K562 (cell line): ENCODE data around the gene WSCD2. TPM values are rescaled to one million over a fixed set of nuclear protein-coding genes. Genes with fewer than 3 reads are reported as not detected.

ENCODE experiments used
- ATAC-seq: fragments of 200-7000 bp; cut with Tn5 transposase; 3 replicates; pipeline ENCODE4 v1.9.1; 2020; ENCODE audit warnings: moderate library complexity
- BruUV-seq: library from RNA; stranded (reverse); fragments of 400-500 nt; replicated peaks from 2 replicates; lab custom pipeline; 2021; lab: Mats Ljungman, UMichigan
- CTCF ChIA-PET: fragments of 300-600 bp; formaldehyde crosslinking; extraction: SDS; loops from one replicate; lab custom pipeline; 2021; ENCODE audit warnings: low intra/inter-chr PET ratio; lab: Yijun Ruan, JAX
- POLR2A ChIA-PET: fragments of 300-600, 350-650 bp; sonication (Branson Sonifier 250); formaldehyde crosslinking; extraction: SDS; loops from one replicate; lab custom pipeline; 2021; ENCODE audit warnings: antibody characterized with exemption, inconsistent platforms; lab: Yijun Ruan, JAX
- DNase-seq, 4 experiments: peaks; one replicate each; pipeline versions ENCODE4 v3.0.0 to v3.0.0-alpha.2; 2011 to 2018; ENCODE audit warnings: low spot score in 3 of 4, mixed read lengths in 3 of 4; ENCODE audit errors: extremely low read depth in 1 of 4
- FAIRE-seq: peaks from 2 replicates; lab custom pipeline; 2011; peaks lifted over from hg19 to GRCh38; lab: Jason Lieb, UNC
- H2AFZ ChIP-seq: 2 replicates; pipeline ENCODE4 v1.6.0; 2011; ENCODE audit warnings: low read depth, low read length, control low read depth, inconsistent platforms
- H3K27ac ChIP-seq: fragments of 200-600 bp; 3 replicates; pipeline ENCODE4 v1.8.0; 2011; ENCODE audit warnings: low read depth, mild to moderate bottlenecking, control low read depth, inconsistent platforms, low read length, moderate library complexity, mixed read lengths; ENCODE audit errors: extremely low read depth
- H3K27me3 ChIP-seq, 2 experiments: fragments of 300-600 bp in 1 of 2; 2 replicates in 1 of 2; 3 replicates in 1 of 2; pipeline versions ENCODE4 v1.6.0 to v1.8.0; 2011; ENCODE audit warnings: inconsistent platforms in 2 of 2, low read length in 2 of 2, mild to moderate bottlenecking in 1 of 2, mixed read lengths in 1 of 2, moderate library complexity in 1 of 2; ENCODE audit not compliant: control insufficient read depth in 2 of 2, insufficient read depth in 2 of 2
- H3K36me3 ChIP-seq: fragments of 300-600 bp; 3 replicates; pipeline ENCODE4 v1.8.0; 2011; ENCODE audit warnings: mild to moderate bottlenecking, low read length, inconsistent platforms; ENCODE audit not compliant: control insufficient read depth, insufficient read depth
- H3K4me1 ChIP-seq, 2 experiments: fragments of 200-600 bp in 1 of 2; replicated peaks in 1 of 2; 2 replicates in 1 of 2; 3 replicates in 1 of 2; pipeline versions ENCODE4 v1.5.1 to v1.8.0; 2011; ENCODE audit warnings: inconsistent platforms in 2 of 2, low read length in 2 of 2, mild to moderate bottlenecking in 1 of 2, mixed read lengths in 1 of 2, moderate library complexity in 1 of 2; ENCODE audit not compliant: control insufficient read depth in 2 of 2, insufficient read depth in 2 of 2
- H3K4me2 ChIP-seq: 2 replicates; pipeline ENCODE4 v1.6.1; 2011; ENCODE audit warnings: low read length, control low read depth, inconsistent platforms, mixed read lengths; ENCODE audit not compliant: insufficient read depth
- H3K4me3 ChIP-seq: fragments of 200-600 bp; sonication (generic), shearing (Covaris generic); 2 replicates; pipeline ENCODE4 v1.5.1; 2016; ENCODE audit warnings: control low read depth, inconsistent platforms
- H3K79me2 ChIP-seq: fragments of 200-600 bp; 3 replicates; pipeline ENCODE4 v1.8.0; 2011; ENCODE audit warnings: low read length, inconsistent platforms; ENCODE audit not compliant: control insufficient read depth, insufficient read depth
- H3K9ac ChIP-seq, 2 experiments: 2 replicates each; pipeline versions ENCODE4 v1.6.0 to v1.6.1; 2011; ENCODE audit warnings: low read depth in 2 of 2, low read length in 2 of 2, control low read depth in 1 of 2, inconsistent platforms in 1 of 2, mild to moderate bottlenecking in 1 of 2, mixed read lengths in 1 of 2; ENCODE audit not compliant: insufficient read depth in 1 of 2
- H3K9me1 ChIP-seq: one replicate; pipeline ENCODE4 v1.6.0; 2011; ENCODE audit warnings: inconsistent platforms, mild to moderate bottlenecking, low read length, moderate library complexity; ENCODE audit not compliant: control insufficient read depth, insufficient read depth
- H3K9me3 ChIP-seq: replicated peaks from 2 replicates; pipeline ENCODE4 v1.5.1; 2011; ENCODE audit warnings: low read depth, low read length, inconsistent platforms; ENCODE audit not compliant: control insufficient read depth, insufficient read depth
- H4K20me1 ChIP-seq: replicated peaks from 2 replicates; pipeline ENCODE4 v1.6.1; 2011; ENCODE audit warnings: low read length, inconsistent platforms, mixed read lengths; ENCODE audit not compliant: control insufficient read depth, insufficient read depth
- CREM ChIP-seq: IDR thresholded peaks from 2 replicates; pipeline ENCODE4 v1.6.1; 2014; ENCODE audit warnings: antibody characterized with exemption, low read depth
- ELF2 ChIP-seq: fragments of 250-450 bp; sonication (Bioruptor Pico); IDR thresholded peaks from 2 replicates; pipeline ENCODE4 v1.5.0; 2021; ENCODE audit warnings: mild to moderate bottlenecking
- KLF16 ChIP-seq: IDR thresholded peaks from 2 replicates; pipeline ENCODE4 v1.6.1; 2016; ENCODE audit warnings: antibody characterized with exemption
- MAX ChIP-seq: sonication (generic); formaldehyde crosslinking; IDR thresholded peaks from 2 replicates; pipeline ENCODE4 v1.9.0; 2022; ENCODE audit warnings: mild to moderate bottlenecking, missing genetic modification reagents
- SIX5 ChIP-seq, 2 experiments: IDR thresholded peaks; 2 replicates each; pipeline ENCODE4 v1.6.1; 2011; ENCODE audit warnings: low read length in 2 of 2, borderline replicate concordance in 1 of 2, low read depth in 1 of 2, mild to moderate bottlenecking in 1 of 2, moderate library complexity in 1 of 2; ENCODE audit not compliant: insufficient read depth in 1 of 2
- ZNF655 ChIP-seq: fragments of 250-450 bp; sonication (Bioruptor Pico); IDR thresholded peaks from 2 replicates; pipeline ENCODE4 v1.5.0; 2021
- WGBS: fragments of 100-300 bp; shearing (Covaris generic); methylation state at CpG from one replicate; pipeline ENCODE4 v1.1.6; 2016; ENCODE audit warnings: low coverage, mixed read lengths; ENCODE audit not compliant: insufficient coverage; ENCODE audit errors: missing lambda C conversion rate; 5-methylcytosine and 5-hydroxymethylcytosine counted together
- in situ Hi-C: fragments of 300-500 bp; cut with MboI; formaldehyde crosslinking; loops from 4 replicates; pipeline ENCODE4 v1.15.0; 2018; ENCODE audit warnings: inconsistent platforms, mixed read lengths
- intact Hi-C: fragments of 100-400 bp; cut with micrococcal nuclease; formaldehyde crosslinking; loops from 2 replicates; pipeline ENCODE4 v1.14.2; 2022
- polyA plus RNA-seq, 8 experiments: library from polyadenylated mRNA; depleted of rRNA in 4 of 8; stranded (reverse) in 5 of 8; unstranded in 3 of 8; fragments of >200 nt; fragmentation: Nextera tagmentation in 2 of 8; fragmentation: Illumina TruSeq in 1 of 8; extraction: Ambion mirVana in 2 of 8; extraction: Trizol in 1 of 8; gene quantifications; 2 replicates each; pipeline versions ENCODE4 v1.2.1 to v1.2.3, GENCODE V29; 2011 to 2014; ENCODE audit warnings: inconsistent platforms in 1 of 8, missing spikeins in 1 of 8
- total RNA-seq, 7 experiments: library from RNA; depleted of rRNA in 6 of 7; stranded (reverse); fragments of >200 nt in 6 of 7; fragmentation: Illumina TruSeq in 2 of 7; extraction: Trizol in 2 of 7; gene quantifications; 2 replicates each; pipeline versions ENCODE4 v1.2.1 to v1.2.3, GENCODE V29; 2011 to 2021; ENCODE audit warnings: low replicate concordance in 1 of 7
- TF ChIP-seq, protein P1 (sequence below), 2 experiments: fragments of 450-650 bp in 1 of 2; sonication (generic) in 1 of 2; formaldehyde crosslinking in 1 of 2; IDR thresholded peaks in 1 of 2; conservative IDR thresholded peaks in 1 of 2; 2 replicates each; pipeline versions ENCODE4 v1.6.1 to v1.8.1; 2016 to 2023; ENCODE audit warnings: mild to moderate bottlenecking in 2 of 2, moderate library complexity in 2 of 2, inconsistent platforms in 1 of 2, missing genetic modification reagents in 1 of 2

WSCD2 gene
- total and polyA plus RNA-seq, 9 of the 15 experiments (the other 6 are each of a cell fraction or from before 2014, with no cell fraction given) = 0.72 to 14.1 (median 4.0) TPM

DNA sequence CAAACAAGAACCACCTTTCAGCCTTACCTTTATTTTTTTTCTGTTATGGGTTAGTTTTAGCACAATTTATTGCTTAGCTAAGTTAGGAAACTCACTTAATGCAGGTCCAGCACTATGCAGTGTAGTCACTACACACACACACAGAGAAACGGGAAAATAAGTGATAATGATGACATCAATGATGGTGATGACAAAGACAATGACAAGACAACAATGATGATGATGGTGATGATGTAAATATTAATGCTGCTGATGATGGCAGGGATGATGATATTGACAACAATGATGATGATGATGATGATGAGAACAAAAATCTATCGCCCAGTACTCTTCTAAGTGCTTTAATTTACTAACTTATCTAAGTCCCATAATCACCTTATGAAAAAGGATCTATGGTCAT, 41.1 kb downstream of the WSCD2 start:
- DNase-seq (no peak), FAIRE-seq (no peak), ATAC-seq (no peak)
- no peaks in the 10 kb centered on the region; a peak in 1 of 5 replicates for H3K4me1 ChIP-seq
- CTCF ChIA-PET = no interaction called here
- H3K79me2 ChIP-seq = no peaks in the 10 kb centered on the region
- POLR2A ChIA-PET = no interaction called here
- TF ChIP-seq KLF16 (no peak), CREM (peak; percentile 18; the same call in 1 of the 2 replicates), MAX (CRISPR knock-in tag) (no peak), ELF2 (CRISPR knock-in tag) (no peak), SIX5 (IDR thresholded peaks at IDR 0.05; ENCODE audit: borderline replicate concordance in 1 of 2, insufficient read depth in 1 of 2, low read depth in 1 of 2, low read length in 2 of 2) (no peak), ZNF655 (no peak)
- TF ChIP-seq, protein P1, sequence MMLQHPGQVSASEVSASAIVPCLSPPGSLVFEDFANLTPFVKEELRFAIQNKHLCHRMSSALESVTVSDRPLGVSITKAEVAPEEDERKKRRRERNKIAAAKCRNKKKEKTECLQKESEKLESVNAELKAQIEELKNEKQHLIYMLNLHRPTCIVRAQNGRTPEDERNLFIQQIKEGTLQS (IDR thresholded peaks at IDR 0.05) = peak; percentile 47
- TF ChIP-seq, protein P1 (CRISPR knock-in tag; conservative IDR thresholded peaks at IDR 0.05) = no peak
- no peaks in the 10 kb centered on the region for H3K9me3 ChIP-seq
- in situ Hi-C loops (no loop called here), intact Hi-C loops (no loop called here)
- H3K4me2 ChIP-seq = no peak overlapping the region
- no peak overlapping the region for H3K4me3 ChIP-seq
- H2AFZ ChIP-seq = no peak overlapping the region
- no peaks in the 10 kb centered on the region for H3K9me1 ChIP-seq
- 6% methylated on average over 2 of the region's 2 CpGs for WGBS
- H3K27ac ChIP-seq = no peak overlapping the region
- no peaks in the 10 kb centered on the region for H3K36me3 ChIP-seq
- H4K20me1 ChIP-seq = no peaks in the 10 kb centered on the region
- H3K27me3 ChIP-seq = no peaks in the 10 kb centered on the region; a peak in 1 of 5 replicates
- BruUV-seq = no TSS peak
- no peak overlapping the region for H3K9ac ChIP-seq
